Activated CD8-positive, alpha-beta memory T cell treated with anti-CD3 and anti-CD28 coated beads for 36 hours (primary cell): Measurements from ENCODE around the gene PPP1R3E. TPM values are rescaled to one million over a fixed set of nuclear protein-coding genes. Genes with fewer than 3 reads are reported as not detected.

Experiments
- CTCF ChIA-PET: fragments of 350-600 bp; sonication (Branson Sonifier 250); formaldehyde crosslinking; loops from one replicate; lab custom pipeline; 2021; ENCODE audit warnings: antibody characterized with exemption; lab: Charles Lee
- POLR2A ChIA-PET: fragments of 350-600 bp; sonication (Branson Sonifier 250); formaldehyde crosslinking; loops from one replicate; lab custom pipeline; 2021; ENCODE audit warnings: antibody characterized with exemption; lab: Charles Lee
- total RNA-seq, 2 experiments: library from RNA; stranded (reverse); gene quantifications; one replicate each; pipeline ENCODE4 v1.2.3, GENCODE V29; 2021

Gene PPP1R3E
- total RNA-seq, 2 experiments from 2014 or later = 16.2 to 18.8 TPM

GRCh38 chr14:23324455-23324846, 21.8 kb upstream of the PPP1R3E start:
- CTCF ChIA-PET = interaction anchor here (6.8 kb wide), 1 partner anchor 56 kb away, joined by 40 read pairs; no protein-coding TSS in a partner anchor
- POLR2A ChIA-PET = no interaction called here

DNA sequence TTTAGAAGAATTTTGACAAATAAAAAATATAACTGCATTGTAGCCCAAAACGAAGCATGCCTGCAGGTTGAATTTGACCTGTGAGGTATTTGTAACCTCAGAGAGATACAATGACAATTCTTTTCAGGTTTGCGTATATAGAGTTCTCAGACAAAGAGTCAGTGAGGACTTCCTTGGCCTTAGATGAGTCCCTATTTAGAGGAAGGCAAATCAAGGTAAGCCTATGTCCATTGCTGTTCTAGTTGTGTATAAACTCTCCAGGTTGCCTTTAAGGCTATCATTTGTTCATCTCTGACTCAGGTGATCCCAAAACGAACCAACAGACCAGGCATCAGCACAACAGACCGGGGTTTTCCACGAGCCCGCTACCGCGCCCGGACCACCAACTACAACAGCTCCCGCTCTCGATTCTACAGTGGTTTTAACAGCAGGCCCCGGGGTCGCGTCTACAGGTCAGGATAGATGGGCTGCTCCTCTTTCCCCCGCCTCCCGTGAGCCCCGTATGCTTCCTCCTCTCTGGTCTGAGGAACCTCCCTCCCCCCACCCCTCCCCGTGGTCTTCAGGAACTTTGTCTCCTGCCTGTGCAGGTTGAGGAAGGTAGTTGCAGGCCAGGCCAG, 21.3 kb upstream of the PPP1R3E start:
- ChIA-PET POLR2A (interaction anchor here (1.0 kb wide), 1 partner anchor 21 kb away, joined by 4 read pairs; the partner anchor contains the start of gene PPP1R3E), CTCF (interaction anchor here (6.8 to 7.1 kb wide), 2 partner anchors 22 to 57 kb away, joined by 40 to 47 read pairs; partner anchors contain the start of gene PPP1R3E)

- POLR2A ChIA-PET = interaction anchor here (1.0 to 2.9 kb wide), 3 partner anchors 20 to 37 kb away, joined by 4 to 73 read pairs (median 19); partner anchors contain the start of genes HOMEZ and PPP1R3E
Measured at GRCh38 chr14:23322568-23323517, 20.2 kb upstream of the PPP1R3E start.

GRCh38 chr14:23321572-23322547, 19.2 kb upstream of the PPP1R3E start:
- POLR2A ChIA-PET = interaction anchor here (1.0 to 2.9 kb wide), 7 partner anchors 11 to 227 kb away, joined by 3 to 73 read pairs (median 7); partner anchors contain the start of genes ACIN1, BCL2L2, C14orf119 and HOMEZ
- CTCF ChIA-PET = interaction anchor here (1.1 to 7.1 kb wide), 7 partner anchors 13 to 245 kb away, joined by 3 to 47 read pairs (median 5); partner anchors contain the start of genes HOMEZ and PPP1R3E

More at GRCh38 chr14:23322568-23323517, 20.2 kb upstream of the PPP1R3E start:
- CTCF ChIA-PET = interaction anchor here (1.1 to 7.1 kb wide), 6 partner anchors 14 to 245 kb away, joined by 3 to 47 read pairs (median 7); partner anchors contain the start of genes HOMEZ and PPP1R3E

- POLR2A ChIA-PET = interaction anchor here (0.6 to 2.9 kb wide), 11 partner anchors 10 to 240 kb away, joined by 3 to 73 read pairs (median 7); partner anchors contain the start of genes ACIN1, BCL2L2, C14orf119 and HOMEZ
- CTCF ChIA-PET = interaction anchor here (0.5 to 7.1 kb wide), 8 partner anchors 8 to 200 kb away, joined by 3 to 47 read pairs (median 5); partner anchors contain the start of genes HOMEZ and PPP1R3E
Measured at GRCh38 chr14:23320584-23321571, 18.2 kb upstream of the PPP1R3E start, which contains the start of gene PABPN1. TSS of gene PABPN1 (plus strand) at chr14:23321457. CDS start at chr14:23321470, 13 bp downstream.

GRCh38 chr14:23319746-23320583, 17.3 kb upstream of the PPP1R3E start:
- CTCF ChIA-PET = interaction anchor here (0.6 to 7.1 kb wide), 9 partner anchors 9 to 258 kb away, joined by 3 to 47 read pairs (median 3); partner anchors contain the start of genes HOMEZ and PPP1R3E
- POLR2A ChIA-PET = interaction anchor here (0.6 to 2.9 kb wide), 4 partner anchors 12 to 29 kb away, joined by 3 to 73 read pairs (median 6); partner anchors contain the start of genes BCL2L2 and PPP1R3E

- CTCF ChIA-PET = no interaction called here
- POLR2A ChIA-PET = no interaction called here
Measured at GRCh38 chr14:23316300-23316699, 13.6 kb upstream of the PPP1R3E start.

DNA sequence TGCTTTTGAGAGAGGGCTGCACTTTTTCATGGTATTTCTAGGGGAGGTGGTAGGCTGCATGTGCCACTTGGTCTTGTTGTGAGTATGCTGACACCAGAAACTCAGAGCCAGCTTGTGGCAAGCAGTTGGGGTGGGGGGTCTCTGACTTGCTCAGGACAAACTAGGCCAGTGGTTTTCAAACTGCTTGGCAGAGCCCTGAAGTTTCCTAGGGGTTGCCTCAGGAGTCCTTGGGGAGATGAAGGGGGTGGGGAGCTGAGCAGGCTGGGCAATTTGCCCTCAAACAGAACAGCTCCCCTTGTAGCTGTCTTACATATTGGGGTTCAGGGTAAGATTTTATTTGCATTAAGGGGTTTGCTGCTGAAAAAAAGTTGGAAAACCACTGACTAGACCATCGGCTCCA, 7.9 kb upstream of the PPP1R3E start:
- POLR2A ChIA-PET = interaction anchor here (1.4 kb wide), 1 partner anchor 11 kb away, joined by 4 read pairs; the partner anchor contains the start of gene PABPN1
- CTCF ChIA-PET = interaction anchor here (1.4 kb wide), 1 partner anchor 8 kb away, joined by 3 read pairs; the partner anchor contains the start of gene PPP1R3E

- POLR2A ChIA-PET = no interaction called here
Measured at GRCh38 chr14:23308721-23309445, 6.2 kb upstream of the PPP1R3E start.

DNA sequence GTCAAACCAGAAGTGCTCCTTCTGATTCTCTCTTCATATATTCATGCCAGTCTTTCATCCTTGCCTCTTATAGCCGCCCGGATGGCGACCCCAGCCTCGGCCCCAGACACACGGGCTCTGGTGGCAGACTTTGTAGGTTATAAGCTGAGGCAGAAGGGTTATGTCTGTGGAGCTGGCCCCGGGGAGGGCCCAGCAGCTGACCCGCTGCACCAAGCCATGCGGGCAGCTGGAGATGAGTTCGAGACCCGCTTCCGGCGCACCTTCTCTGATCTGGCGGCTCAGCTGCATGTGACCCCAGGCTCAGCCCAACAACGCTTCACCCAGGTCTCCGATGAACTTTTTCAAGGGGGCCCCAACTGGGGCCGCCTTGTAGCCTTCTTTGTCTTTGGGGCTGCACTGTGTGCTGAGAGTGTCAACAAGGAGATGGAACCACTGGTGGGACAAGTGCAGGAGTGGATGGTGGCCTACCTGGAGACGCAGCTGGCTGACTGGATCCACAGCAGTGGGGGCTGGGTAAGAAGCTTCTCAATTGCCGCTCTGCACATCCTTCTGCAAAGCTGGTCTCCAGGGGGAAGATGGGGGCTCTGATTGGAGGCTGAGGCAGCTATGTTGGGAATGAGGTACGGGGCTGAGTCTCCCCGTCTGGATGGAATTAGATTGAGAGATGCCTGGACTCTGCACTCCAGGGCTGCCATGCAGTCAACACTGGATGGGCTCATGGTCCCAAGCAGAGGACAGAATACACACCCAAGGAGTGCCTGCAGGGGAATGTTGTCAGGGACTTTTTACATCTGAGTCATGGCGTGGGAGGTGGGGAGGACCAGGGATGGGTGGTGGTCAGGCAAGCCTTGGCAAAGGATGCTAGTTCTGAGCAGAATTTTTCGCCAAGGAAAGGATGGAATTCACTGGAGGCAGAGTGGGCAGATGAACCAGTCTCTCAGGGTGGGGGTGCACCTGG, 5.3 kb upstream of the PPP1R3E start:
- CTCF ChIA-PET = interaction anchor here (1.0 to 1.3 kb wide), 3 partner anchors 10 to 14 kb away, joined by 3 to 5 read pairs (median 3); no protein-coding TSS in a partner anchor
- POLR2A ChIA-PET = interaction anchor here (0.7 kb wide), 1 partner anchor 12 kb away, joined by 3 read pairs; no protein-coding TSS in a partner anchor

More at GRCh38 chr14:23308721-23309445, 6.2 kb upstream of the PPP1R3E start:
- CTCF ChIA-PET = interaction anchor here (1.0 to 1.3 kb wide), 3 partner anchors 9 to 13 kb away, joined by 3 to 5 read pairs (median 3); no protein-coding TSS in a partner anchor

DNA sequence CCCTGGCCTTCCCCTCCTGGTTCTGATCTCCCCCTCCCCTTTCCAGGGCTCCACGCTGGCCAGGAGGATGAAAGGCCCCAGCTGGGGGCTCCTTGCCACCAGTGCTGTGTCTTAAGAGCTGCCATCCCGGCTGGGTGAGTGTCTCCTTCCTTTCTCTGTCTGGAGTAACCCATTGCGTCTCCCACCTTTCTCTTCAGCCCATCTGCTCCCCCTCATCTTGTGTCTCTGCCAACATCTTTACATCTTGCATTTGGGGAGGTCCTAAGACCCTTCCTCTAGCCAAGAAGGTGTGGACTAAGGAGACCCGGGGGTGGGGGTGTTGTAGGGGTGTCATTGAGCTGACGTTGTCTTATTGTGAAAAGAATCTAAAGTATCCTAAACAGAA, 4.5 kb upstream of the PPP1R3E start:
- CTCF ChIA-PET = no interaction called here
- POLR2A ChIA-PET = no interaction called here

GRCh38 chr14:23306412-23307145, 3.9 kb upstream of the PPP1R3E start, which contains the start of gene BCL2L2:
TSS of gene BCL2L2 (plus strand) at chr14:23306833. CDS start at chr14:23307768, 935 bp downstream.
- CTCF ChIA-PET = no interaction called here
- POLR2A ChIA-PET = interaction anchor here (1.3 kb wide), 1 partner anchor 14 kb away, joined by 5 read pairs; the partner anchor contains the start of gene PABPN1
